K562 (cell line): Measurements from ENCODE around the gene RAX. TPM values are rescaled to one million over a fixed set of nuclear protein-coding genes. Genes with fewer than 3 reads are reported as not detected.

ENCODE experiments used
- ATAC-seq: fragments of 200-7000 bp; cut with Tn5 transposase; 3 replicates; pipeline ENCODE4 v1.9.1; 2020; ENCODE audit warnings: moderate library complexity
- BruUV-seq: library from RNA; stranded (reverse); fragments of 400-500 nt; replicated peaks from 2 replicates; lab custom pipeline; 2021; lab: Mats Ljungman, UMichigan
- CTCF ChIA-PET: fragments of 300-600 bp; formaldehyde crosslinking; extraction: SDS; loops from one replicate; lab custom pipeline; 2021; ENCODE audit warnings: low intra/inter-chr PET ratio; lab: Yijun Ruan, JAX
- POLR2A ChIA-PET: fragments of 300-600, 350-650 bp; sonication (Branson Sonifier 250); formaldehyde crosslinking; extraction: SDS; loops from one replicate; lab custom pipeline; 2021; ENCODE audit warnings: antibody characterized with exemption, inconsistent platforms; lab: Yijun Ruan, JAX
- DNase-seq, 4 experiments: peaks; one replicate each; pipeline versions ENCODE4 v3.0.0 to v3.0.0-alpha.2; 2011 to 2018; ENCODE audit warnings: low spot score in 3 of 4, mixed read lengths in 3 of 4; ENCODE audit errors: extremely low read depth in 1 of 4
- FAIRE-seq: peaks from 2 replicates; lab custom pipeline; 2011; peaks lifted over from hg19 to GRCh38; lab: Jason Lieb, UNC
- H2AFZ ChIP-seq: 2 replicates; pipeline ENCODE4 v1.6.0; 2011; ENCODE audit warnings: low read depth, low read length, control low read depth, inconsistent platforms
- H3K27ac ChIP-seq: fragments of 200-600 bp; 3 replicates; pipeline ENCODE4 v1.8.0; 2011; ENCODE audit warnings: low read depth, mild to moderate bottlenecking, control low read depth, inconsistent platforms, low read length, moderate library complexity, mixed read lengths; ENCODE audit errors: extremely low read depth
- H3K27me3 ChIP-seq, 2 experiments: fragments of 300-600 bp in 1 of 2; 2 replicates in 1 of 2; 3 replicates in 1 of 2; pipeline versions ENCODE4 v1.6.0 to v1.8.0; 2011; ENCODE audit warnings: inconsistent platforms in 2 of 2, low read length in 2 of 2, mild to moderate bottlenecking in 1 of 2, mixed read lengths in 1 of 2, moderate library complexity in 1 of 2; ENCODE audit not compliant: control insufficient read depth in 2 of 2, insufficient read depth in 2 of 2
- H3K36me3 ChIP-seq: fragments of 300-600 bp; 3 replicates; pipeline ENCODE4 v1.8.0; 2011; ENCODE audit warnings: mild to moderate bottlenecking, low read length, inconsistent platforms; ENCODE audit not compliant: control insufficient read depth, insufficient read depth
- H3K4me1 ChIP-seq, 2 experiments: fragments of 200-600 bp in 1 of 2; replicated peaks in 1 of 2; 2 replicates in 1 of 2; 3 replicates in 1 of 2; pipeline versions ENCODE4 v1.5.1 to v1.8.0; 2011; ENCODE audit warnings: inconsistent platforms in 2 of 2, low read length in 2 of 2, mild to moderate bottlenecking in 1 of 2, mixed read lengths in 1 of 2, moderate library complexity in 1 of 2; ENCODE audit not compliant: control insufficient read depth in 2 of 2, insufficient read depth in 2 of 2
- H3K4me2 ChIP-seq: 2 replicates; pipeline ENCODE4 v1.6.1; 2011; ENCODE audit warnings: low read length, control low read depth, inconsistent platforms, mixed read lengths; ENCODE audit not compliant: insufficient read depth
- H3K4me3 ChIP-seq: fragments of 200-600 bp; sonication (generic), shearing (Covaris generic); 2 replicates; pipeline ENCODE4 v1.5.1; 2016; ENCODE audit warnings: control low read depth, inconsistent platforms
- H3K79me2 ChIP-seq: fragments of 200-600 bp; 3 replicates; pipeline ENCODE4 v1.8.0; 2011; ENCODE audit warnings: low read length, inconsistent platforms; ENCODE audit not compliant: control insufficient read depth, insufficient read depth
- H3K9ac ChIP-seq, 2 experiments: 2 replicates each; pipeline versions ENCODE4 v1.6.0 to v1.6.1; 2011; ENCODE audit warnings: low read depth in 2 of 2, low read length in 2 of 2, control low read depth in 1 of 2, inconsistent platforms in 1 of 2, mild to moderate bottlenecking in 1 of 2, mixed read lengths in 1 of 2; ENCODE audit not compliant: insufficient read depth in 1 of 2
- H3K9me1 ChIP-seq: one replicate; pipeline ENCODE4 v1.6.0; 2011; ENCODE audit warnings: inconsistent platforms, mild to moderate bottlenecking, low read length, moderate library complexity; ENCODE audit not compliant: control insufficient read depth, insufficient read depth
- H3K9me3 ChIP-seq: replicated peaks from 2 replicates; pipeline ENCODE4 v1.5.1; 2011; ENCODE audit warnings: low read depth, low read length, inconsistent platforms; ENCODE audit not compliant: control insufficient read depth, insufficient read depth
- H4K20me1 ChIP-seq: replicated peaks from 2 replicates; pipeline ENCODE4 v1.6.1; 2011; ENCODE audit warnings: low read length, inconsistent platforms, mixed read lengths; ENCODE audit not compliant: control insufficient read depth, insufficient read depth
- CBX1 ChIP-seq: sonication (generic); IDR thresholded peaks from 2 replicates; pipeline ENCODE4 v1.6.1; 2016; ENCODE audit warnings: antibody characterized with exemption, low read depth, mild to moderate bottlenecking
- FOXJ3 ChIP-seq: sonication (generic); formaldehyde crosslinking; IDR thresholded peaks from 2 replicates; pipeline ENCODE4 v1.4.0; 2020; ENCODE audit warnings: mild to moderate bottlenecking, missing genetic modification reagents
- KDM2B ChIP-seq: fragments of 250-450 bp; sonication (Bioruptor Pico); IDR thresholded peaks from 2 replicates; pipeline ENCODE4 v1.8.0; 2021; ENCODE audit warnings: mild to moderate bottlenecking, moderate library complexity
- NEUROD1 ChIP-seq: fragments of 150-350 bp; IDR thresholded peaks from 2 replicates; pipeline ENCODE4 v1.6.1; 2014; ENCODE audit warnings: borderline replicate concordance, low read length, low read depth; ENCODE audit not compliant: partially characterized antibody
- XRCC5 ChIP-seq: fragments of 200-400 bp; formaldehyde crosslinking; IDR thresholded peaks from 2 replicates; pipeline ENCODE4 v1.6.1; 2017; ENCODE audit warnings: low read depth, mild to moderate bottlenecking, low read length
- ZEB2 ChIP-seq: fragments of 450-650 bp; IDR thresholded peaks from 2 replicates; pipeline ENCODE4 v1.6.1; 2016
- WGBS: fragments of 100-300 bp; shearing (Covaris generic); methylation state at CpG from one replicate; pipeline ENCODE4 v1.1.6; 2016; ENCODE audit warnings: low coverage, mixed read lengths; ENCODE audit not compliant: insufficient coverage; ENCODE audit errors: missing lambda C conversion rate; 5-methylcytosine and 5-hydroxymethylcytosine counted together
- in situ Hi-C: fragments of 300-500 bp; cut with MboI; formaldehyde crosslinking; loops from 4 replicates; pipeline ENCODE4 v1.15.0; 2018; ENCODE audit warnings: inconsistent platforms, mixed read lengths
- intact Hi-C: fragments of 100-400 bp; cut with micrococcal nuclease; formaldehyde crosslinking; loops from 2 replicates; pipeline ENCODE4 v1.14.2; 2022
- polyA plus RNA-seq, 8 experiments: library from polyadenylated mRNA; depleted of rRNA in 4 of 8; stranded (reverse) in 5 of 8; unstranded in 3 of 8; fragments of >200 nt; fragmentation: Nextera tagmentation in 2 of 8; fragmentation: Illumina TruSeq in 1 of 8; extraction: Ambion mirVana in 2 of 8; extraction: Trizol in 1 of 8; gene quantifications; 2 replicates each; pipeline versions ENCODE4 v1.2.1 to v1.2.3, GENCODE V29; 2011 to 2014; ENCODE audit warnings: inconsistent platforms in 1 of 8, missing spikeins in 1 of 8
- total RNA-seq, 7 experiments: library from RNA; depleted of rRNA in 6 of 7; stranded (reverse); fragments of >200 nt in 6 of 7; fragmentation: Illumina TruSeq in 2 of 7; extraction: Trizol in 2 of 7; gene quantifications; 2 replicates each; pipeline versions ENCODE4 v1.2.1 to v1.2.3, GENCODE V29; 2011 to 2021; ENCODE audit warnings: low replicate concordance in 1 of 7
- TF ChIP-seq, protein P1 (sequence below): fragments of 450-650 bp; IDR thresholded peaks from 2 replicates; pipeline ENCODE4 v1.6.1; 2017; ENCODE audit warnings: mild to moderate bottlenecking, moderate library complexity
- TF ChIP-seq, protein P2 (sequence below): fragments of 450-650 bp; formaldehyde crosslinking; conservative IDR thresholded peaks from 2 replicates; pipeline ENCODE4 v1.4.0; 2022; ENCODE audit warnings: mild to moderate bottlenecking, missing genetic modification characterization
- TF ChIP-seq, protein P3 (sequence below): fragments of 450-650 bp; formaldehyde crosslinking; IDR thresholded peaks from 2 replicates; pipeline ENCODE4 v1.4.0; 2020; ENCODE audit warnings: mild to moderate bottlenecking, mixed read lengths

The RAX gene
- total and polyA plus RNA-seq, 9 of the 15 experiments (the other 6 are each of a cell fraction or from before 2014, with no cell fraction given), result not detected

DNA sequence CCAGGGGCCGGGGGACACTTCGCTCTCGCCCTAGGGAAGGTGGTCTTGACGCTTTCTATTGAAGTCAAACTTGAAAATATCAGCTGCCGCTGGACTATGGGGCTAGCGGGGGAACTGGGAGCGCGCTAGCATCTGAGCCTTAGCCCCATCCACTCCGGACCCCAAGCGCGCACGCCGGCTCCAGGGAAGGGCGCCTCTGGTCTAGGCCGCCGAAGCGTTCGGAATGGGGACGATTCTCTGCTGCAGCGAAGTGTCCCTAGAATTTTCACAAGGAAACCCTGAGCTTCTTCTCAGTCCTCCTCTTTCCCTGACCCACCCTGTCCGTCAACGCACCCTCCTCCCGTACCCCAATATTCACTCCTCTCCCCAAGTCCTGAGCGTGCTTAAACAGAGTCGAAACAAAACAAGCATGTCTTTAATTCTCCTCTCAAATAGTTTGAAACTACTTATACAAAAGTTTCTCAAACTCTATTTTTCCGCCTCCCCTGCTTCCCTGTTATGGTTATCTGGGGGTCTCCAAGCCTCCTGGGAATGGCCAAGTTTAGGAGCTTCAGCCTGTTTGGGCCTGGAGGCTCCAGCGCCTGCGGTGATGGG is 5.0 kb downstream of the RAX start:
- CTCF ChIA-PET, result no interaction called here
- ATAC-seq (no peak), DNase-seq (no peak), FAIRE-seq (no peak)
- 44% methylated on average over 24 of the region's 28 CpGs for WGBS
- intact Hi-C loops (no loop called here), in situ Hi-C loops (no loop called here)
- H3K4me2 ChIP-seq, result no peak overlapping the region
- H3K9ac ChIP-seq, result no peak overlapping the region
- no peaks in the 10 kb centered on the region for H3K36me3 ChIP-seq
- POLR2A ChIA-PET, result interaction anchor here (1.5 kb wide), 1 partner anchor 18 kb away, joined by 3 read pairs; no protein-coding TSS in a partner anchor
- no peaks in the 10 kb centered on the region for H4K20me1 ChIP-seq
- H3K9me3 ChIP-seq, result no peaks in the 10 kb centered on the region
- no peak overlapping the region for H3K27ac ChIP-seq
- no peak overlapping the region for H3K4me3 ChIP-seq
- H3K27me3 ChIP-seq, result peaks cover 5 to 55% of the 10 kb centered on the region in 2 experiments; a peak in 3 of 5 replicates
- peaks cover 0 to 24% of the 10 kb centered on the region in 2 experiments; a peak in 2 of 5 replicates for H3K4me1 ChIP-seq
- TF ChIP-seq, protein P1, sequence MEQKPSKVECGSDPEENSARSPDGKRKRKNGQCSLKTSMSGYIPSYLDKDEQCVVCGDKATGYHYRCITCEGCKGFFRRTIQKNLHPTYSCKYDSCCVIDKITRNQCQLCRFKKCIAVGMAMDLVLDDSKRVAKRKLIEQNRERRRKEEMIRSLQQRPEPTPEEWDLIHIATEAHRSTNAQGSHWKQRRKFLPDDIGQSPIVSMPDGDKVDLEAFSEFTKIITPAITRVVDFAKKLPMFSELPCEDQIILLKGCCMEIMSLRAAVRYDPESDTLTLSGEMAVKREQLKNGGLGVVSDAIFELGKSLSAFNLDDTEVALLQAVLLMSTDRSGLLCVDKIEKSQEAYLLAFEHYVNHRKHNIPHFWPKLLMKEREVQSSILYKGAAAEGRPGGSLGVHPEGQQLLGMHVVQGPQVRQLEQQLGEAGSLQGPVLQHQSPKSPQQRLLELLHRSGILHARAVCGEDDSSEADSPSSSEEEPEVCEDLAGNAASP, result no peak
- TF ChIP-seq, protein P2, sequence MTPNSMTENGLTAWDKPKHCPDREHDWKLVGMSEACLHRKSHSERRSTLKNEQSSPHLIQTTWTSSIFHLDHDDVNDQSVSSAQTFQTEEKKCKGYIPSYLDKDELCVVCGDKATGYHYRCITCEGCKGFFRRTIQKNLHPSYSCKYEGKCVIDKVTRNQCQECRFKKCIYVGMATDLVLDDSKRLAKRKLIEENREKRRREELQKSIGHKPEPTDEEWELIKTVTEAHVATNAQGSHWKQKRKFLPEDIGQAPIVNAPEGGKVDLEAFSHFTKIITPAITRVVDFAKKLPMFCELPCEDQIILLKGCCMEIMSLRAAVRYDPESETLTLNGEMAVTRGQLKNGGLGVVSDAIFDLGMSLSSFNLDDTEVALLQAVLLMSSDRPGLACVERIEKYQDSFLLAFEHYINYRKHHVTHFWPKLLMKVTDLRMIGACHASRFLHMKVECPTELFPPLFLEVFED (CRISPR knock-in tag), result no peak
- TF ChIP-seq KDM2B (CRISPR knock-in tag), result no peak
- TF ChIP-seq ZEB2, result no peak
- no peak for TF ChIP-seq NEUROD1
- no peak for TF ChIP-seq FOXJ3 (CRISPR knock-in tag)
- no peak for TF ChIP-seq XRCC5
- TF ChIP-seq, protein P3, sequence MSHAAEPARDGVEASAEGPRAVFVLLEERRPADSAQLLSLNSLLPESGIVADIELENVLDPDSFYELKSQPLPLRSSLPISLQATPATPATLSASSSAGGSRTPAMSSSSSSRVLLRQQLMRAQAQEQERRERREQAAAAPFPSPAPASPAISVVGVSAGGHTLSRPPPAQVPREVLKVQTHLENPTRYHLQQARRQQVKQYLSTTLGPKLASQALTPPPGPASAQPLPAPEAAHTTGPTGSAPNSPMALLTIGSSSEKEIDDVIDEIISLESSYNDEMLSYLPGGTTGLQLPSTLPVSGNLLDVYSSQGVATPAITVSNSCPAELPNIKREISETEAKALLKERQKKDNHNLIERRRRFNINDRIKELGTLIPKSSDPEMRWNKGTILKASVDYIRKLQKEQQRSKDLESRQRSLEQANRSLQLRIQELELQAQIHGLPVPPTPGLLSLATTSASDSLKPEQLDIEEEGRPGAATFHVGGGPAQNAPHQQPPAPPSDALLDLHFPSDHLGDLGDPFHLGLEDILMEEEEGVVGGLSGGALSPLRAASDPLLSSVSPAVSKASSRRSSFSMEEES (CRISPR knock-in tag), result no peak
- no peak for TF ChIP-seq CBX1
- no peaks in the 10 kb centered on the region for H3K79me2 ChIP-seq
- no TSS peak for BruUV-seq
- H3K9me1 ChIP-seq, result no peaks in the 10 kb centered on the region
- no peak overlapping the region for H2AFZ ChIP-seq
